Cerebellar nuclear complex (tissue), 1 donor: ENCODE data around the gene MARK4.
"Not testable (repeated sequence)": the region's sequence is repeated elsewhere in the genome, so short reads cannot be mapped to it uniquely, and the experiment has no call there.

ENCODE experiments used
- DNase-seq, 2 experiments: peaks; one replicate each; lab custom pipeline; 2025; lab: John Stamatoyannopoulos, UW

Gene MARK4

DNA sequence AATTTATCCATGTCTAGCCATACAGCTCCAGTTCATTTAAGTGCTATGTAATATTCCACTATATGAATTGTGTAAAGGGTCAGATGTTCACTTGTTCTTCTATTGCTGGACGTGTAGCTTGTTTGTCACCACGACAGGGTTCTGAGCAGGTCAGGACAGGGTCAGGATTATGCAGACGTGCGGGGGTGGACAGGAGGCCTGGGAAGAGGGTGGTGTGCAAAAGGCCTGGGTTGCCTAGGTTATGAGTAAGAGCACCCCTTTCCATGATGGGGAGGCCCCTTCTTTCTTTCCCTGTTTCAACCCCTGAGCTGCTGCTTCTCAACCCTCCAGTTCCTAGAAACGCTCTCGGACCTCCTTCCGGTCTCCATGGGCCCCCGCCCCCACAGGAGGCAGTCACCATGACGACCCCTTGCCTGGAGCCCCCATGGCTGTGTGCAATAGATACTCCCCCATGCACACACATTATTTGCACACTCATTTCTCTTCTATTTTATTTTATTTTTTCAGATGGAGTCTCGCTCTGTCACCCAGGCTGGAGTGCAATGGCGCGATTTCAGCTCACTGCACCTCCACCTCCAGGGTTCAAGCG, 7.8 kb upstream of the MARK4 start:
- no peak for DNase-seq

DNA sequence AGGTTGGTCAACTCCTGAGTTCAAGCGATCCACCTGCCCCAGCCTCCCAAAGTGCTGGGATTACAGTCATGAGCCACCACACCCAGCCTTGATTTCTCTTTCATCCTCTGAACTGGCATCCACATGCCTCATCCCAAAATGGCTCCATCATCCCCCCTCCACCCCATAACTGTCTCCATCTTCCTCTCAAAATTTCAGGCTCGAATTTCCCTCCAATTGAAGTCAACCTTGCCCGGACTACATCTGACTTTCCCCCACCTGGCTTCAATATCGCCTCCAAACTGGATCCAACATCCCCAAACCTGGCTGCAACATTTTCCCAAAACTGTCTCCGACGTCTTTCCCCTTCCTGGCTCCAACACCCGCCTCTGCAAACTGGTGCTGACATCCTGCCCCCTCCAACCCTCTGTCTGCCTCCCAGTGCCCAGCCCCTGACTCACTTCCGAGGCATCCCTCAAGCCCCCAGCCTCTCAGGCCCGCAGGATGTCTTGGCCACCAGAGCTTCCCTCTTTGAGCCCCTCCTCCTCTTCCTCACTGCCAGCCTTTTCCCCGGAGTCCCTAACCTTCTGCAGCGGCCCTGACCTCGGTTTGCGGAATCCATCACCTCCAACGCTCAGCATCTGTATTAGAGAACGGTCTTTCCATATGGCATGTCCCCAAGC, 6.8 kb upstream of the MARK4 start:
- DNase-seq, result no peak

GRCh38 chr19:45245334-45245787, 5.7 kb upstream of the MARK4 start, which contains the start of gene EXOC3L2:
EXOC3L2 (minus strand) TSS chr19:45245407; CDS start chr19:45239045, 6,362 bp downstream.
- no peak for DNase-seq

DNA sequence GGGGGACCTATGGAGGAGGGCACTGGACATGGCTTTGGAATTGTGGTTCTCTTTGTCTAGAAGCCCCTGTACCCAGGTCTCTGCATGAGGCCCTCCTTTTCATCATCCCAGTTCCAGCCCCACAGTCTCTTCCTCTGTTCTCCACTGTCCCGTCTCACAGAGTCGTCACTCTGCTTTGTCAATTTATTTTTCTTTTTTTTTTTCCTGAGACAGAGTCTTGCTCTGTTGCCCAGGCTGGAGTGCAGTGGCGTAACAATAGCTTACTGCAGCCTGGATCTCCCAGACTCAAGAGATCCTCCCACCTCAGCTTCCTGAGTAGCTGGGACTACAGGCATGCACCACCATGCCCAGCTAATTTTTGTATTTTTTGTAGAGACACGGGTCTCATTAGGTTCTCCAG, 5.2 kb upstream of the MARK4 start:
- no peak for DNase-seq

DNA sequence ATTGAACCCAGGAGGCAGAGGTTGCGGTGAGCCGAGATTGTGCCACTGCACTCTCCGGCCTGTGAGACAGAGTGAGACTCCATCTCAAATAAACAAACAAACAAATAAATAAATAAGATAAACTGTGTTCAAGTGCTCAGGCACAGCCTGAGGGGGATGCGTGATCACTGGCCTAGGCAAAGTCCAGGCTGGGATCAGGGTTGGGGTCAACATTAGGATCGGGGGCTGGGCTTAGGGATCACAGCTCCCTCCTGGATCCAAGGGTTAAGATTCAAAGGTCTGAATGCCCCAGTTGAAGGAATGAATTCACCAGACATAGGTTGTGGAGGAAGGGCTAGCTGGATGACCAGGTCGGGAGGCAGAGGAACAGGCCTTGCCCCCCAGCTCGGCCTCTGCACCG, 3.9 kb upstream of the MARK4 start:
- DNase-seq, result no peak

DNA sequence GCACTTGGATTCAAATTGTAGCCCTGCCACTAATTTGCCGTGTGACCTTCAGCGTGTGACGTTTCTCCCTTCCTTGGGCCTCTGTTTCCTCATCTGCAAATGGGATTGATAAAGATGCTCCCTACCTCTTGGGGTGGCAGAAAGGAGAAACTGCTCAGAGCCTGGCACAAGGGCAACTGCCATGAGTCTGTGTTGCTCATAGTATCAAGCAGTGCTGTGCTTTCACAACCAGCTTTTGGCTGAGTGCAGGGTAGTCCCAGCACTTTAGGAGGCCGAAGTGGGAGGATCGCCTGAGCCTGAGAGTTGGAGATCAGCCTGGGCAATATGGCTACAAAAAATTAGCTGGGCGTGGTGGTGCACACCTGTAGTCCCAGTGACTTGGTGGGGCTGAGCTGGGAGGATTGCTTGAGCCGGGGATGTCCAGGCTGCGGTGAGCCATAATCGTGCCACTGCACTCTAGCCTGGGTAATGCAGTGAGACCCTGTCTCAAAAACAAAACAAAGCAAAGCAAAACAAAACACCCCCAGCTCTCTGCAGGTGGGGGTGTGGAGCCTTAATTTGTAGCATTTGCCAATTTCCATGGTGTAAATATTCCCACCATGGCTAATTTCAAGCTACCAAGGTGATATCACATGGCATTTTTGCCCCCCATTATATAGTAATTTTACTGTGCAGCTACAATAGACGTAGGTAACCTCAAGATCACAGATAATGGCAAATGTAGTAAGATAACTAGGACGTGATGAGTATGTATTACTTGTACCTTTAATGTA, 1.6 kb upstream of the MARK4 start:
- DNase-seq, result no peak

DNA sequence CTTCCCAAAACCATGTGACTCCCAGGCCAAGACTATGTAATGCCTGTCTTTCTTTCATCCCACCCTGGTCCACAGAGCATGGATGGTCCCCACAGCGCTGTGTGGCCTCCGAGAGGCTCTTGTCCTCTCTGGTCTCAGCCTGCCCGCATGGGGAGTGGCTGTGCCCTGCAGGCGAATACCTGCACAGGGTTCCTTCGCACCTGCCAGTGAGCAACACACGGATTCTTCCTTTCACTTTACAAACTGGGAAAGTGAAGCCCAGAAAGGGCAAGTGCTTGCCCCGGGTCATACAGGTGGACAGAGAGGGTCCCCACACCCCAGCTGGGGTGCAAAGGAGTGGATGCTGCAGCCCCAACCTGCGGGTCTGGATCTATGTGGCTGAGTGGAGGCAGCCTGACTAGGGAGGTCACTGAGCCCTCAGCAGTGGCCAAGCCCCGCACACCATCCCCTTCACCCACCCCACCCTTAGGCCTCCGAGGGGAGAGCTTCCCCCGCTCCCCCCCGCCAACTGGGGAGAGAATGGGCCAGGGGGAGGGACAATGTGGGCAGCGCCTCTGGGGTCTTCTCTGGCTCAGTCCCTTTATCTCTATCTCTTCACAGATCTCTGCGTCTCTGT, 747 bp upstream of the MARK4 start:
- DNase-seq, result no peak

- DNase-seq, result no peak
Observed at GRCh38 chr19:45251452-45252354, 632 bp downstream of the MARK4 start.

- DNase-seq, result no peak
Observed at GRCh38 chr19:45253396-45254027, 2.4 kb downstream of the MARK4 start.

- no peak for DNase-seq
Observed at GRCh38 chr19:45254044-45254531, 3.0 kb downstream of the MARK4 start.

DNA sequence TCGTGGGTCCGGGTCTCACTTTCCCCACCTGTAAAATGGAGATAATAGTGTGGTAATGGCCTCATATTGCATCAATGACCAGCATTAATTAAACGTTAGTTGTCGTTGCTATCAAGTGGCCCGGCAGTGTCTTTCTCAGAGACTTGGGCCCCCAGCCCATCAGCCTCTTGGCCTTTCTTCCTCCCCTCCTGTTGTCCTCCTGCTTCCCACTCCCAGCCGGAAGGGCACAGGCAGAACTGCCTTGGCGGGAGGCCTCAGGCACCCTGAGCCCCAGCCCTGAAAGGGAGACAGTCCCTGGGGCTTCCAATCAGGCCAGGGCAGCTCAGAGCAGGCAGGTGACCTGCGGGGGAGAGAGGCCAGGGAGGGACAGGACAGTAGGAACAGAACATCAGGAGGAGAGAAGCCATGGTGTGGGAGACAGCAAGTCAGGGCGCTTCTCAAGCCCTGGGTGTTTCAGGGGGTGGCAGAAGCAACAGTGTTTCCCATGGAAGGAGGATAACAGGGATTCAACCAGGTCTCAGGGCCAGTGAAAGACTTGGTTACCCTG, 4.6 kb downstream of the MARK4 start:
- DNase-seq, result no peak

DNA sequence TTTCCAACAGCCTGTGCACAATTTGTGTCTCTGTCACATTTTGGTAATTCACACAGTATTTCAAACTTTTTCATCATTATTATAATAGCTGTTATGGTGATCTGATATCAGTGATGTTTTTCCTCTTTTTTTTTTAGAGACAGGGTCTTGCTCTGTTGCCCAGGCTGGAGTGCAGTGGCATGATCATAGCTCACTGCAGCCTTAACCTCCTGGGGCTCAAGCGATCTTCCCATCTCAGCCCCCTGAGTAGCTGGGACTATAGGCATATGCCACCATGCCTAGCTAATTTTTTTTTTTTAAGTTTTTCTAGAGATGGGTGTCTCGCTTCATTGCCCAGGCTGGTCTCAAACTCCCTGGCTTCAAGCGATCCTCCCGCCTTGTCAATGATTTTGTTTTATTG, 5.8 kb downstream of the MARK4 start:
- DNase-seq, result no peak

DNA sequence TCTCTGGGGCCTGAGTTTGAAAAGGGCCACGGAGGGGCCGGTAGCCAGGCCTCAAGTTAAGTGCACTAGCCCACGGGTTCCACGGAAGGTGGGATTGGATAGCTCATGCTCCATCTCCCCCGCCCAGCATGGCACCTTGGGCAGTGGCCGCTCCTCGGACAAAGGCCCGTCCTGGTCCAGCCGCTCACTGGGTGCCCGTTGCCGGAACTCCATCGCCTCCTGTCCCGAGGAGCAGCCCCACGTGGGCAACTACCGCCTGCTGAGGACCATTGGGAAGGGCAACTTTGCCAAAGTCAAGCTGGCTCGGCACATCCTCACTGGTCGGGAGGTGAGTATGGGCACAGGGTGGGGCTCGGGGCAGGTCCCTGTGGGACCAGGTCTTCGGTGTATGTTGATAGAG, 7.8 kb downstream of the MARK4 start:
- no peak for DNase-seq

DNA sequence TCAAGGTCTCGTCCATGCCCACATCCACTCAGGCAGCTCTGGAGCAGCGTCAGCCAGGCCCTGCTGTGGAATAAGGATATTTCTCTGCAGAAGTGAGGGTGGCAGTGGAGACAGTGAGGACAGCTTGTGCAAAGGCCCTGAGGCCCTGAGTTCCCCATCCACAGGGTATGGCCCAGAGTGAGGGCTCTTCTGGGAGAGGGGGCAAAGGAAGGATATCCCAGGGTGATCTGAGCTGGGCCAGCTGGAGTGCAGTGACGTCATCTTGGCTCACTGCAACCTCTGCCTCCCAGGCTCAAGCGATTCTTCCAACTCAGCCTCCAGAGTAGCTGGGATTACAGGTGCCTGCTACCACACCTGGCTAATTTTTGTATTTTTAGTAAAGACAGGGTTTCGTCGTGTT, 11.5 kb downstream of the MARK4 start:
- DNase-seq, result no peak

GRCh38 chr19:45263013-45263412, 11.9 kb downstream of the MARK4 start:
- no peak for DNase-seq

- no peak for DNase-seq
Observed at GRCh38 chr19:45264781-45265317, 13.8 kb downstream of the MARK4 start.

DNA sequence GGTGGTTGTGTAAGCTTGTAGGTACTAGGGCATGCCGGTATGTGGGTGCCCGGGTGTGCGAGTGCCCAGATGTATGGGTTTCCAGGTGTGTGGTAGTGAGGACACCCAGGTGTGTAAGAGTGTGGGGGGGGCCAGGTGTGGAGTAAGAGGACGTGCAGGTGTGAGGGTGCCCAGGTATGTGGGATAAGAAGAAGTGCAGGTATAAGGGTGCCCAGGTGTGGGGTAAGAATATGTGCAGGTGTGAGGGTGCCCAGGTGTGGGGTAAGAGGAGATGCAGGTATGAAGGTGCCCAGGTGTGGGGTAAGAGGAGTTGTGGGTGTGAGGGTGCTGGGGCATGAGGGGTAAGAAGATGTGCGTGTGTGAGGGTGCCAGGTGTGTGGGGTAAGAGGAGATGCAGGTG, 14.3 kb downstream of the MARK4 start:
- no peak for DNase-seq

DNA sequence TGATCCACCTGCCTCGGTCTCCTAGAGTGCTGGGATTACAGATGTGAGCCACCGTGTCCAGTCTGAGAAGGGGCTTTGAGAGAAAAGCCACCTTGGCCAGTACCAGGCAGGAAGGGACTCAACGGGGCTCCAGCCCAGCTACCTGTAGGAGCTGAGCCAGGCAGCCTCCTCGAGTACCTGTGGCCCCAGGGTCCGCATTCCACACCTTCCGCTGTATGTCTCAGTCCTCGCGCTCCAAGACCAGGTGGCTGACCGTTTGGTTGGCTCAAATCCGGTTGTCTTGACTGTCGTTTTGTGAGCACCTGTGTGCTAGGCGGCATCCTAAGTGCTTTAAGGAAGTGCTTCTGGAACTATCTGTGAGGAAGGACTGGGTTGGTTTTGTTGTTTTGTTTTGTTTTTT, 16.2 kb downstream of the MARK4 start:
- DNase-seq, result no peak

DNA sequence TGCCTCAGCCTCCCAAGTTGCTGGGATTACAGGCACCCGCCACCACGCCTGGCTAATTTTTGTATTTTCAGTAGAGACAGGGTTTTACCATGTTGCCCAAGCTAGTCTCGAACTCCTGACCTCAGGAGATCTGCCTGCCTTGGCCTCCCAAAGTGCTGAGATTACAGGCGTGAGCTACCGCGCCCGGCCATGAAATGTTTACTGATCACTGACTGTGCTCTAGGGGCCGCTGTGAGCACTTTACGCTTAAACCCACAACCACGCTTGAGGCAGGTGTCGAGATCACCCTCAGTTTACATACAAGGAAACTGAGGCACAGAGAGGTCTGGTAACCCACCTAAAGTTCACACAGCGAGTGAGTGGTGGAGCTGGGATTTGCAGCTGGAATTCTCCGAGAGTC, 18.9 kb downstream of the MARK4 start:
- DNase-seq, result not testable (repeated sequence)

GRCh38 chr19:45271098-45271734, 20.1 kb downstream of the MARK4 start:
- DNase-seq, result no peak
